ENCODE results near the gene AK3.
"Not testable (repeated sequence)": the region's sequence is repeated elsewhere in the genome, so short reads cannot be mapped to it uniquely, and the experiment has no call there.

The AK3 gene

GRCh38 chr9:4756420-4756819 lies 15.4 kb upstream of the AK3 start:
- H3K9me2 ChIP-seq (replicated peaks; ENCODE audit: insufficient read depth, low read length), result no peaks in the 10 kb centered on the region
- 0 out of 2 replicates have a peak, but pooled peaks cover 5% of the 10 kb centered on the region for H3F3A ChIP-seq (ENCODE audit: insufficient read depth, low read length)
- no peak for DNase-seq
- H3K36me3 ChIP-seq (replicated peaks; ENCODE audit: insufficient read depth, low read length), result no peaks in the 10 kb centered on the region
- no peaks in the 10 kb centered on the region for H3K27me3 ChIP-seq (replicated peaks; ENCODE audit: insufficient read depth, low read length)
- no peaks in the 10 kb centered on the region for H4K20me1 ChIP-seq (ENCODE audit: insufficient read depth, low read length)
- H3K9ac ChIP-seq (ENCODE audit: low read length), result no peak overlapping the region
- H3K4me1 ChIP-seq (ENCODE audit: low read length), result peaks cover 12% of the 10 kb centered on the region
- H3K9me3 ChIP-seq (replicated peaks; ENCODE audit: insufficient read depth, low read length), result no peaks in the 10 kb centered on the region
- no peak overlapping the region for H2AFZ ChIP-seq (ENCODE audit: low read length)
- no peak overlapping the region for H3K4me2 ChIP-seq (ENCODE audit: low read depth, low read length)
- H3K79me2 ChIP-seq (ENCODE audit: low read length), result no peaks in the 10 kb centered on the region
- no peak overlapping the region for H3K27ac ChIP-seq (ENCODE audit: low read length)
- no peak for TF ChIP-seq CTCF (IDR thresholded peaks at IDR 0.05; ENCODE audit: low read length)
- TF ChIP-seq EZH2phosphoT487 (IDR thresholded peaks at IDR 0.05; ENCODE audit: low read length), result no peak
- no peak for TF ChIP-seq EZH2 (optimal IDR thresholded peaks at IDR 0.05; ENCODE audit: low read depth, low read length)
- no peak overlapping the region for H3K4me3 ChIP-seq (ENCODE audit: low read length)

- no peaks in the 10 kb centered on the region for H3K27me3 ChIP-seq (replicated peaks; ENCODE audit: insufficient read depth, low read length)
- H4K20me1 ChIP-seq (ENCODE audit: insufficient read depth, low read length), result no peaks in the 10 kb centered on the region
- H3K36me3 ChIP-seq (replicated peaks; ENCODE audit: insufficient read depth, low read length), result no peaks in the 10 kb centered on the region
- H3K9ac ChIP-seq (ENCODE audit: low read length), result no peak overlapping the region; the same call in 1 of the 2 replicates
- peak; percentile 41 for DNase-seq
- peak overlapping the region; percentile 35; the same call in 1 of the 2 replicates for H3K27ac ChIP-seq (ENCODE audit: low read length)
- H2AFZ ChIP-seq (ENCODE audit: low read length), result peak overlapping the region; percentile 39
- TF ChIP-seq CTCF (IDR thresholded peaks at IDR 0.05; ENCODE audit: low read length) (no peak), EZH2 (optimal IDR thresholded peaks at IDR 0.05; ENCODE audit: low read depth, low read length) (no peak), EZH2phosphoT487 (IDR thresholded peaks at IDR 0.05; ENCODE audit: low read length) (no peak)
- no peaks in the 10 kb centered on the region for H3K79me2 ChIP-seq (ENCODE audit: low read length)
- H3K4me1 ChIP-seq (ENCODE audit: low read length), result peaks cover 12% of the 10 kb centered on the region
- H3K4me3 ChIP-seq (ENCODE audit: low read length), result peak overlapping the region; percentile 1; the same call in 1 of the 2 replicates
- H3K9me2 ChIP-seq (replicated peaks; ENCODE audit: insufficient read depth, low read length), result no peaks in the 10 kb centered on the region
- H3K4me2 ChIP-seq (ENCODE audit: low read depth, low read length), result peak overlapping the region; percentile 55
- H3F3A ChIP-seq (ENCODE audit: insufficient read depth, low read length), result 0 out of 2 replicates have a peak, but pooled peaks cover 5% of the 10 kb centered on the region
- H3K9me3 ChIP-seq (replicated peaks; ENCODE audit: insufficient read depth, low read length), result no peaks in the 10 kb centered on the region
These were observed 14.1 kb upstream of the AK3 start for GRCh38 chr9:4755026-4755609.

GRCh38 chr9:4754530-4754929 lies 13.5 kb upstream of the AK3 start:
- H3K9me2 ChIP-seq (replicated peaks; ENCODE audit: insufficient read depth, low read length); H3K79me2 ChIP-seq (ENCODE audit: low read length); H3K9me3 ChIP-seq (replicated peaks; ENCODE audit: insufficient read depth, low read length); H3K27me3 ChIP-seq (replicated peaks; ENCODE audit: insufficient read depth, low read length); H3F3A ChIP-seq (ENCODE audit: insufficient read depth, low read length); DNase-seq; H3K36me3 ChIP-seq (replicated peaks; ENCODE audit: insufficient read depth, low read length); H3K9ac ChIP-seq (ENCODE audit: low read length); H4K20me1 ChIP-seq (ENCODE audit: insufficient read depth, low read length); H3K4me3 ChIP-seq (ENCODE audit: low read length): not testable (repeated sequence)
- H3K4me1 ChIP-seq (ENCODE audit: low read length), result peaks cover 12% of the 10 kb centered on the region
- peak overlapping the region; percentile 35; the same call in 1 of the 2 replicates for H3K27ac ChIP-seq (ENCODE audit: low read length)
- peak overlapping the region; percentile 39; the same call in 1 of the 2 replicates for H2AFZ ChIP-seq (ENCODE audit: low read length)
- peak overlapping the region; percentile 55; the same call in 1 of the 2 replicates for H3K4me2 ChIP-seq (ENCODE audit: low read depth, low read length)

- H3K4me2 ChIP-seq (ENCODE audit: low read depth, low read length), result no peak overlapping the region
- peak; percentile 64 for TF ChIP-seq CTCF (IDR thresholded peaks at IDR 0.05; ENCODE audit: low read length)
- no peak for TF ChIP-seq EZH2 (optimal IDR thresholded peaks at IDR 0.05; ENCODE audit: low read depth, low read length)
- no peak for TF ChIP-seq EZH2phosphoT487 (IDR thresholded peaks at IDR 0.05; ENCODE audit: low read length)
- H3K9me3 ChIP-seq (replicated peaks; ENCODE audit: insufficient read depth, low read length), result no peaks in the 10 kb centered on the region
- no peak overlapping the region for H3K9ac ChIP-seq (ENCODE audit: low read length)
- H3K36me3 ChIP-seq (replicated peaks; ENCODE audit: insufficient read depth, low read length), result no peaks in the 10 kb centered on the region
- H3K27me3 ChIP-seq (replicated peaks; ENCODE audit: insufficient read depth, low read length), result no peaks in the 10 kb centered on the region
- H3K27ac ChIP-seq (ENCODE audit: low read length), result no peak overlapping the region
- H3K4me1 ChIP-seq (ENCODE audit: low read length), result peaks cover 5% of the 10 kb centered on the region
- peak; percentile 56 for DNase-seq
- no peaks in the 10 kb centered on the region for H4K20me1 ChIP-seq (ENCODE audit: insufficient read depth, low read length)
- H3K79me2 ChIP-seq (ENCODE audit: low read length), result no peaks in the 10 kb centered on the region
- H2AFZ ChIP-seq (ENCODE audit: low read length), result no peak overlapping the region
- H3F3A ChIP-seq (ENCODE audit: insufficient read depth, low read length), result 0 out of 2 replicates have a peak, but pooled peaks cover 4% of the 10 kb centered on the region
- no peak overlapping the region for H3K4me3 ChIP-seq (ENCODE audit: low read length)
- no peaks in the 10 kb centered on the region for H3K9me2 ChIP-seq (replicated peaks; ENCODE audit: insufficient read depth, low read length)
These were observed 9.1 kb upstream of the AK3 start for GRCh38 chr9:4750023-4750673.
